ENCODE measurements around the gene ZDHHC11. TPM values are rescaled to one million over a fixed set of nuclear protein-coding genes. Genes with fewer than 3 reads are reported as not detected.
A peak's percentile ranks its signal among the peaks of the same experiment; 100 is the strongest.
"Not testable (repeated sequence)": the region's sequence is repeated elsewhere in the genome, so short reads cannot be mapped to it uniquely, and the experiment has no call there.

The ZDHHC11 gene
- total RNA-seq, 1 experiment from 2014 or later: 6.0 TPM

DNA sequence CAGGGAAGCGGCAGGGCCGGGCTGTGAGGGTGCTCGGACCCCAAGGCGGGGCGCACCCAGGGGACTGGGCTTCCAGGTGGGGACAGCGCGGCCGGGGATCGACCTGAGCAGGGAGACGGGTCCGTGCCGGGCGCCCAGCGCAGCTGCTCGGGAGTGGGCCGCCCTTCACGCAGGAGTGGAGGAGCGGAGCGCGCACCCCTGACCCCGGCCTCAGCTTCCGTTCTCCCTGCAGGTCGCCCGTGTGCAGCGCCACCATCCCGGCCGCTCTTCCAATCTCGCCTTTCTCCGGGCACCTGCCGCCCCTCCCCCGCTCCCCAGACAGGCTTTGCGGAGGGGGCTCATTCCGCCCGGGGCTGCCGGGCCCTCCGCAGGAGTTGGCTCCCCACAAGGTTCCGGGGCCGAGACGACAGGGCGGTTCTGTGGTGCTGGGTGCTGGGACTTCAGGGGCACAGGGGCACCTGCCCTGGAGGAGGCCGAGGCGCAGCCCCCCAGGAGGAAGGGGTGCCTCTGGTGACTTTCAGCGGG is 65.5 kb downstream of the ZDHHC11 start:
- peak; percentile 37 for DNase-seq (ENCODE audit: low spot score)

GRCh38 chr5:784428-785177 is 66.2 kb downstream of the ZDHHC11 start, which contains the start of gene ZDHHC11B:
Gene ZDHHC11B (minus strand): TSS chr5:784729. CDS start chr5:766919, 17,810 bp downstream.
- peak; percentile 94 for DNase-seq (ENCODE audit: low spot score)
- in situ Hi-C loops (cut with HindIII; ENCODE audit: low sequenced_read_pairs): not testable (repeated sequence)

More for the DNA sequence above, 65.5 kb downstream of the ZDHHC11 start:
- in situ Hi-C loops (cut with HindIII; ENCODE audit: low sequenced_read_pairs): not testable (repeated sequence)

DNA sequence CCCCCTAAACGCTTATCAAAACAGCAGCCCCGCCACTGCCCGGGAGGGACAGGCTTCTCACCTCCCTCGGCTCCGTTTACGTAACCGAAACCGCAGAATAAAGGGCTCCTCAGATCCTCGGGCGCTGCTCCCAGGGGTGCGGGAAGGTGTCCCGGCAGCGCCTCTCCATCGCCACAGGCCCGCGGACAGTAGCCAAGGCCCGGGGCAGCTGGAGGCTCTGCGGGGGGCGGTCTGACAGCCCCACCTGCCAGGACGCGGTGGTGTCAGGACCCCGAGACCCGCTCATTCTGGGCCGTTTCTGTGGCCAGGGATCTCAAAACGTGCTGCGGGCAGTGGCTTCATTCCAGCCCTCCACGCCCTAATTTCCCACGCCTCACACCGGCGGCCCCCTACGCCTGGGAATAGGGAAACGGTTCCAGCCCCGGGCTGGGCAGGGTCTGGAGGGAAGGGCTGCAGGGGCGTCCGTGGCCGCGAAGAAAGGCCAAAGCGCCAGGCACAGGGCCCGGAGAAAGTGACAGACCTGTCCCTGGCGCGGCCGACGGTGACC is 66.8 kb downstream of the ZDHHC11 start:
- in situ Hi-C loops (cut with HindIII; ENCODE audit: low sequenced_read_pairs): not testable (repeated sequence)
- DNase-seq (ENCODE audit: low spot score): peak; percentile 49

- DNase-seq (ENCODE audit: low spot score); in situ Hi-C loops (cut with HindIII; ENCODE audit: low sequenced_read_pairs): not testable (repeated sequence)
Observed at GRCh38 chr5:783049-783802, 67.6 kb downstream of the ZDHHC11 start.

GRCh38 chr5:782356-782755 is 68.4 kb downstream of the ZDHHC11 start:
- in situ Hi-C loops (cut with HindIII; ENCODE audit: low sequenced_read_pairs); DNase-seq (ENCODE audit: low spot score): not testable (repeated sequence)

DNA sequence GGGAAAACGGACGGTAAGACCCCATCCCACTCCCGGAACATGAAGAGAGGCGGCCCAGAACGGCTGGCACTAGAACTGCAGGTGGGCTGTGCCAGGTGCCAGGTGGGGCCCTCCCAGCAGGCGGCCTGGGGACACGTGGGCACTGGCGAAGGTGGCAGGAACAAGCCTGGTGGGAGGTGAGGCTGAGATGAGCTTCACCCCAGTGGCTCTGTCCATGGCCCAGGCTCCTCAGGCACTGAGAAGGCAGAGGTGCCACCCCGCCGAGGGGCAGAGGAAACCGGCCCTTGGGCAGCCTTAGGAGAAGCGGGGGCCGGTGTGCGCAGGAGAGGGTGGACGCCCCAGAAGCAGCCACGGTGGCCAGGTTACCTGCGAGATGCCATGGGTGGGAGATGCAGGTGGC is 70.2 kb downstream of the ZDHHC11 start:
- in situ Hi-C loops (cut with HindIII; ENCODE audit: low sequenced_read_pairs); DNase-seq (ENCODE audit: low spot score): not testable (repeated sequence)

DNA sequence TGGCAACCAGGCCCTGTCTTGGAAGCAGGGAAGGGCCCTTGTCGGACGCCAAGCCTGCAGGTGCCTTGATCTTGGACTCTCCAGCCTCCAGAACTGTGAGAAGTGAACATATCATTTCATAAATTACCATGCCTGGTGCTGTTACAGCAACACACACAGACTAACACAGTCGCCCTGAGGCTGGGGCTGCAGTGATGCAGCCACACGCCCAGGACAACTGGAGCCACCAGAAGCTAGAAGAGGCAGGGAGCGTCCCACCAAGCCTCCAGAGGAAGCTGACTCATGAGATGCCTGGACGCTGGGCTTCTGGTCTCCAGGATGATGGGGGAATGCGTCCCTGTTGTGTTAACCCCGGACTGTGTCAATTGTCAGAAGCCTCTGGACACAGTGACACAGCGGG is 71.8 kb downstream of the ZDHHC11 start:
- in situ Hi-C loops (cut with HindIII; ENCODE audit: low sequenced_read_pairs); DNase-seq (ENCODE audit: low spot score): not testable (repeated sequence)

GRCh38 chr5:778421-778820 is 72.4 kb downstream of the ZDHHC11 start:
- DNase-seq (ENCODE audit: low spot score); in situ Hi-C loops (cut with HindIII; ENCODE audit: low sequenced_read_pairs): not testable (repeated sequence)

DNA sequence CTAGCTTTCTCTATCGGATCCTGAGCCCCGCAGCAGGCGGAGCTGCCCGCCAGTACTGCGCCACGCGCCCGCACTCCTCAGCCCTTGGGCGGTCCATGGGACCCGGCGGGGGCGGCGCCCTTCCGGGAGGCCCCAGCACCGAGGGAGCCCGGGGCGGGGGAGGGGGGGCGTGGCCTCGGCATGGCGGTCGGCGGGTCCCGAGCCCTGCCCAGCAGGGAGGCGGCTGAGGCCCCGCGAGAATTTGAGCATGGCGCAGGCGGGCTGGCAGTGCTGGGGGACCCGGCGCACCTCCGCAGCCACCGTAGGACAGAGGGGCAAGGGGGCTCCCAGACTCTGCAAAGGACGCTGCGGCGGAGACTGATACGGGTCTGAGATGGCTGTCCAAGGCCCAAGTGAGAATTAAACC is 73.0 kb downstream of the ZDHHC11 start:
- DNase-seq (ENCODE audit: low spot score): no peak
- in situ Hi-C loops (cut with HindIII; ENCODE audit: low sequenced_read_pairs): no loop called here

DNA sequence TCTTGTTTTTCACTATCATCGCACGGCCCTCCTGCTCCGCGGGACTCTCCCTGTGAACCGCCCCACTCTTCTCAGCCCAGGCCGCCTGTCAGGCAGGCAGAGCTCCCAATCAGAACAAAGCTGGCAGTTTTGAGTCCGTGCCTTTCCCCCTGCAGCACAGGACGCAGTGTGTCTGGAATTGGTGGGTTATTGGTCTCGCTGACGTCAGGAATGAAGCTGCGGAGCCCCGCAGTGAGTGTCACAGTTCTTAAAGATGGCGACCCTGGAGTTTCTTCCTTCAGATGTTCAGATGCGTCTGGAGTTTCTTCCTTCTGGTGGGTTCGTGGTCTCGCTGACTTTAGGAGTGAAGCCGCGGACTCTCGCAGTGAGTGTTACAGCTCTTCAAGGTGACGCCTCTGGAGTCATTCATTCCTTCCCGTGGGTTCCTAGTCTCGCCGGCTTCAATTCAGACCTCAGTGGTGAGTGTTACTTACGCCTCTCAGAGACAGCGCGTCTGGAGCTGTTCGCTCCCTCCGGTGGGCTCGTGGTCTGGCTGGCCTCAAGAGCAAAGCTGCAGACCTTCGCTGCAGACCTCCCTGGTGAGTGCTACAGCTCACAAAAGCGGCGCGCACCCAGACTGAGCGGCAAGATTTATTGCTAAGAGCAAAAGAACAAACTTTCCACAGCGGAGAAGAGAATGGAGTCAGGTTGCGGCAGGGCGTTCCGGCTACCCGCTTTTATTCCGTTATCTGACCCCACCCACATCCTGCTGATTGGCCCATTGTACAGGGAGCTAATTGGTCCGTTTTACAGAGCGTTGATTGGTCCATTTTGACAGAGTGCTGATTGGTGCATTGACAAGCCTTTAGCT is 73.7 kb downstream of the ZDHHC11 start:
- DNase-seq (ENCODE audit: low spot score): peak; percentile 49
- in situ Hi-C loops (cut with HindIII; ENCODE audit: low sequenced_read_pairs): no loop called here

DNA sequence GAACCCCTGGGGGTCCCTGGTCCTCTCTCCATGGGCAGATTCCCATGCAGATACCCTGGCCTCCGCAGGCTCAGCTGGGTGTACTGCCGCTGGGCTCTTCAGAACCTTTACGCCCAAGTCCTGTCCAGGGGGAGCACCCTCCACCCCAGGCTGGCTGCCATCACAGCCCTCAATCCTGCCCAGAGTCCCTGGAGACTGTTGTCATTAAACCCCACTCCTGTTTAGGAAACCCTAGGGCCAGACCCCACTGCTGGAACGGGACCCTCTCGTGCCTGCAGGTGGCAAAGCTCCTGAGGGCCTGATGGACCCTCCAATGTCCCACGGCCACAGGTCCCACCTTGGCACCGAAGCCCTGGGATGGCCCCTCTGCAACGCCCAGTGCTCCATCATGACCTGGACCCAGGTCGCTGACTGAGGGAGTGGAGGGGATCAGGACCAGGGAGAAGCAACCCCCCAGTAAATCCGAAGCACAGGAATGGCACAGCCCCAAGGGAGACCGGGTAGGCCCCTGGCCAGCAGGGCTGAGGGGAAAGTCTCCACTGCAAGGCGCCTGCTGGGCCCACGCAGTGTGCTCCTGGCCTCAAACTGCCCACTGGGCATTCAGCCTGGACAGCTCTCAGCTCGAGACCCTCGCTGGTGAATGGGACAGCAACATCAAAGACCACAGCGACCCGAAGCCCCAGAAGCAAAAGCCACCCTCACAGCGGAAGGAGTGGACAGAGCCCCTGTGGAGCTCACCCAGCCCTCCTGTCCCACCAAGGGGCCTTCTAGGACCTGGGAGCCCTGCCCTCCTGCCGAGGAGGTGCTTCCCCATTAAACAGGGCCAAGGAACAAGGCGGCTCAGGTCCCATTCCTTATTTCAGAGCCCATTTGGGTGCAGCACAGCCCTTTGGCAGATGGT is 74.6 kb downstream of the ZDHHC11 start:
- no peak for DNase-seq (ENCODE audit: low spot score)
- in situ Hi-C loops (cut with HindIII; ENCODE audit: low sequenced_read_pairs): no loop called here

DNA sequence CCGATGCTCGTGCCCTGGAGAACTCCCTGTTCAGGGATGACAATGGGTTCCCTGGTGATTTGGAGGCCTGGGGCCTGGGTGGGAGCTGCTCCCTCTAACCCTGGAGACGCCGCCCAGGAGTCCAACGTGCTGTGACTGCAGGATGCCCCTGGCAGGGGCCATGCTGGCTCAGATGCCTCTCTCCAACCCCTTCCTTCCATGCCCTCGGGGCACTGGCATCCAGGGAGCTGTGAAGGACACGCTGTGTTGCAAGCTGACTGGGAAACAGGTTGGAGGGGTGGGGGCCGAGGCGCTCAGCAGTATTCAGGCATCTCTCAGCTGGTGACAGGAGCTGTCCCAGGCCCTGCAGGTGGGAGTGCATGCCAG is 75.2 kb downstream of the ZDHHC11 start:
- DNase-seq (ENCODE audit: low spot score); in situ Hi-C loops (cut with HindIII; ENCODE audit: low sequenced_read_pairs): not testable (repeated sequence)

DNA sequence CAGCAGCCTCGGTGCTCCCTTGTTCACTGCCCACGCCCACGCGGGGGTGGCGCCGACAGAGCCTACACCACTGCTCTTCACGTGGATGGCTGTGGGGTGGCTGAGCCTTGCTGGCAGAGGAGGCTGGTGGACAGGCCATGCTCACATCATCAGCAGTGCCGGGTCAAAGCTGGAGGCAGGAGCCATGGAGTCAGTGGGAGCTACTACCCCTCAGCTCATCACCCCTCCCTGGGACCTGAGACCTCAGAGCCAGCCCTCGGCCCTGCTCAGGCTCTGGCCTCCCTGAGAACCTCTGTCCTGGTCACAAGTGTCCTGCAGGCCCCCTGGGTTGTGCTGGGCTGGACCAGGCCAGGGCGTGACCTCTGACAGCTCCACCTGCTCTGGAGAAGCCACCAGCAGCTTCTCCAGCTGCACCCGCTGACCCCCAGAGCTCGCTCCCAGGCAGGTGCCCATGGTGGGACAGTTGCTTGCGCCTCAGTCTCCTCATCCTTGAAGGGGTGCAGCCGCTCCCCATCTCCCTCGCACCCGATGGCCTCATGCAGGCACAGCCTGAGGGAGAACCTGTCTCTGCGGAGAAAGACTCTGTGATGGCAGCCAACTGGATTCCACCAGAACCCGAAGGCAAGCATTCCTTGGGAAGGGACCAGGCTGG is 75.8 kb downstream of the ZDHHC11 start:
- in situ Hi-C loops (cut with HindIII; ENCODE audit: low sequenced_read_pairs); DNase-seq (ENCODE audit: low spot score): not testable (repeated sequence)

DNA sequence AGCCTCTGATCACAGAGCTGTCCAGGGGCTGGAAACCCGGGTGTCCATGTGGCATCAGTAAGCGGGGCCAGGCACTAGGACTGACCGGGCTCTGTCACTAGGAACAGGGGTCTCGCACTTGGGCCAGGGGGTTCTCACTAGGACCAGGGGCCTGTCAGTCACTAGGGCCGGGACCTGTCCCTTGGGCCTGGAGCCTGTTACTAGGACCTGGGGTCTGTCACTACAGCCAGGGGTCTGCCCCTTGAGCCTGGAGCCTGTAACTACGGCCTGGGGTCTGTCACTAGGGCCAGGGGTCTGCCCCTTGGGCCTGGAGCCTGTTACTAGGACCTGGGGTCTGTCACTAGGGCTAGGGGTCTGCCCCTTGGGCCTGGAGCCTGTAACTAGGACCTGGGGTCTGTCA is 76.5 kb downstream of the ZDHHC11 start:
- in situ Hi-C loops (cut with HindIII; ENCODE audit: low sequenced_read_pairs); DNase-seq (ENCODE audit: low spot score): not testable (repeated sequence)

DNA sequence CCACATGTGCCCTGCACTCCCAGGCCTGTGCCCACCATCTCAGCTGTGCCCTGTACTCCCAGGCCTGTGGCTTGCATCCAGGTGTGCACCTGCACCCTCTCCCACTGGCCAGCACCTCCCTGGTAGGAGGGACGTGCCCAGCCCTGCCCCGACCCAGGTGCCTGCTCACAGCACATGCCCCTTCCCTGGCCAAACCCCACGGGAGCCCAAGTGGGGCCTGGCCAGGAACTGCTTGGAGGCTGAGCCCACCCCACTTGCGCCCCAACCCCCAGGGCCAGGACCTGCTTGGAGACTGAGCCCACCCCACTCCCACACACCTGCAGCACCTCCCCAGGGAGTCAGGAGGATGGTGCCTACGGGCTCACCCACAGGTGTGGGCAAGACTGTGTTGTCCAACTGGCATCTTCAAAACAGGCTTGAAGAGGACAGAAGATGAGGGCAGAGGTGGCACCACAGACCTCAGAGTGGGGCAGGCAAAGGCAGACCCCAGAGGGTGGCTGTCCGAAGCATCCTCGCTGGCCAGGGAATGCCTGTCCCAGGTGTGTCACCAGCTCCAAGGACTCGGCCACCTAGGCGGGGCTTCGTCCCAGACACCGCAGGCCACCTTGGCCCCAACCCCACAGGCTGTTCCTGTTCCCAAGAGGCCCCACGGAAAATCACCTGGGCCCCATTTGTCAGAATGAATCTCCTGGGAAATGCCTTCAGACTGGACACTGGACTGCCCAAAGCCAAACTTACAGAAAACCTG is 77.1 kb downstream of the ZDHHC11 start:
- no peak for DNase-seq (ENCODE audit: low spot score)
- in situ Hi-C loops (cut with HindIII; ENCODE audit: low sequenced_read_pairs): no loop called here

DNA sequence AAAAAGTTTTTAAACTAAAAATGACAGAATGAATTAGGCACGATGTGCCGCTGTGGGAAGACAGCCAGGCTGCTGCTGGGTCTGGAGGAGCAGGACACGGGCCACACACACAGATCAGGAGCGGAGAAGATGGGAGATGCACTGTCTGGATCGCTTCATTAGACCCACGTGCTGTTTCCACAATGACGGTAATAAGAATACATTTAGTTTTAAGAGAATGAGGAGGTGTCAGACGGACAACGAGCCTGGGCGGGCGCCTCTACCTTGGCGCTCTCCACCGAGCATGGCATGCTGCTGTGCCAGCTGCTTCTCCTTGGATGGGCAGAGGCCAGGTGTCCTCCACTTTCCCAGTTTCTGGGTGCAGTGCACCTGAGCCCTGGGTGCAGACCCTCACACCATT is 77.9 kb downstream of the ZDHHC11 start:
- in situ Hi-C loops (cut with HindIII; ENCODE audit: low sequenced_read_pairs): not testable (repeated sequence)

GRCh38 chr5:772547-772890 is 78.3 kb downstream of the ZDHHC11 start:
- in situ Hi-C loops (cut with HindIII; ENCODE audit: low sequenced_read_pairs); DNase-seq (ENCODE audit: low spot score): not testable (repeated sequence)

More for the DNA sequence above, 77.9 kb downstream of the ZDHHC11 start:
- DNase-seq (ENCODE audit: low spot score): not testable (repeated sequence)

All from G401 (cell line).